AG04450 (cell line): ENCODE measurements around the gene MAP3K15. TPM values are rescaled to one million over a fixed set of nuclear protein-coding genes. Genes with fewer than 3 reads are reported as not detected.

Experiments used
- CTCF ChIA-PET: fragments of 300-600, 350-600 bp; formaldehyde crosslinking; extraction: SDS; loops from one replicate; lab custom pipeline; 2022; ENCODE audit warnings: antibody characterized with exemption, inconsistent platforms; lab: Charles Lee
- POLR2A ChIA-PET: fragments of 350-600 bp; formaldehyde crosslinking; extraction: SDS; loops from one replicate; lab custom pipeline; 2021; ENCODE audit warnings: antibody characterized with exemption, inconsistent platforms; lab: Yijun Ruan, JAX
- DNase-seq: peaks from one replicate; pipeline ENCODE4 v3.0.0-alpha.2; 2011; ENCODE audit warnings: low read depth, low spot score
- H3K27ac ChIP-seq: one replicate; pipeline ENCODE4 v1.5.1; 2012; ENCODE audit warnings: low read depth, low read length, control low read depth
- H3K27me3 ChIP-seq: one replicate; pipeline ENCODE4 v1.6.0; 2012; ENCODE audit warnings: low read length; ENCODE audit not compliant: control insufficient read depth, insufficient read depth
- H3K4me3 ChIP-seq: 2 replicates; pipeline ENCODE4 v1.5.1; 2011; ENCODE audit warnings: mild to moderate bottlenecking, low read depth, low read length, control low read depth
- H3K9me3 ChIP-seq: 2 replicates; pipeline ENCODE4 v1.5.1; 2012; ENCODE audit warnings: low read length; ENCODE audit not compliant: control insufficient read depth, insufficient read depth
- CTCF ChIP-seq: IDR thresholded peaks from 2 replicates; pipeline ENCODE4 v1.5.1; 2011; ENCODE audit warnings: low read depth, low read length, control low read depth, inconsistent platforms
- polyA plus RNA-seq: library from polyadenylated mRNA; depleted of rRNA; stranded (reverse); fragments of >200 nt; gene quantifications from 2 replicates; pipeline ENCODE4 v1.2.3, GENCODE V29; 2011

Gene MAP3K15
- polyA plus RNA-seq, 1 experiment, result 0.35 TPM

DNA sequence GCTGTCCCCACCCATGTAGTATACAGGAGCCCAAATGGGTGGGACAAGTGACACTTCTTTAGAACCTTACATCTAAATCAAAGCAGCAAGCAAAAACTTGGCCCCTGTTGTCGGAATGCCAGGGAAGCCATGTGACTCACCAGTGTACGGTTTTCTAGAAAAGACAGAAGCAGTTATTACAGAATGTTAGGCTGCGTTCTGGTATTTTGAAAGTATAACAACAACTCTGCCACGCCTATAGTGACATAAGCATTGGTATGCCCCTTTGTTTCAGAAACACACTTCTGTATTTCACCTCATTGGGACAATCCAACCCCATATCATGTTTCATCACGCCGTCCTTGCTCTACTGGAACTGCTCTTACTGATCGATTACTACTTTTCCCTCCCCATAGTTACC is 156.8 kb downstream of the MAP3K15 start:
- POLR2A ChIA-PET, result no interaction called here
- H3K27me3 ChIP-seq, result no peaks in the 10 kb centered on the region
- CTCF ChIA-PET, result no interaction called here
- H3K4me3 ChIP-seq, result no peak overlapping the region
- no peak overlapping the region for H3K27ac ChIP-seq
- TF ChIP-seq CTCF, result no peak
- H3K9me3 ChIP-seq, result no peaks in the 10 kb centered on the region
- DNase-seq, result no peak

- POLR2A ChIA-PET, result no interaction called here
- no peak for DNase-seq
- no peak for TF ChIP-seq CTCF
- H3K4me3 ChIP-seq, result no peak overlapping the region
- CTCF ChIA-PET, result interaction anchor here (1.0 kb wide), 1 partner anchor 20 kb away, joined by 5 read pairs; no protein-coding TSS in a partner anchor
- H3K27me3 ChIP-seq, result no peaks in the 10 kb centered on the region
- no peak overlapping the region for H3K27ac ChIP-seq
- no peaks in the 10 kb centered on the region for H3K9me3 ChIP-seq
These were observed 160.7 kb downstream of the MAP3K15 start for GRCh38 chrX:19354625-19355024.

GRCh38 chrX:19350941-19351384 is 164.3 kb downstream of the MAP3K15 start:
- H3K9me3 ChIP-seq, result no peaks in the 10 kb centered on the region
- no peaks in the 10 kb centered on the region for H3K27me3 ChIP-seq
- POLR2A ChIA-PET, result no interaction called here
- no peak for TF ChIP-seq CTCF
- CTCF ChIA-PET, result no interaction called here
- no peak overlapping the region for H3K27ac ChIP-seq
- DNase-seq, result no peak
- H3K4me3 ChIP-seq, result no peak overlapping the region

DNA sequence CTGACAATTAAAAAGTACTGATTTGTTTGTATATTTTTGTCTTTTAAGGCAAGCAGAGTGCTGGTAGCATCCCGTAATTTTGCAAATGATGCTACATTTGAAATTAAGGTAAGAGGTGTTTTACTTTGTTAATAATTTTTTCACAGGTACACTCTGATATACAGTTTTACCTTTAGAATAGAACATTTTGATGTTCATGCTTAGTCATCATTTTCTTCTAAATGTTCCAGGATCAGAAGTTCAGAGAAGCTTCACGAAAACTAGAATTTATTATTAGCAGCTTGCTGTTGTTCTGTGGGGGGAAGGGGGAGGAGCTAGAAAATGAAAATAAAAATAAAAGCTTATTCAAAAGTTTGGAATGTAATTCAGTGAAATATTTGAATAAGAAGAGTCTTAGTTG is 166.0 kb downstream of the MAP3K15 start:
- TF ChIP-seq CTCF, result no peak
- H3K27me3 ChIP-seq, result no peaks in the 10 kb centered on the region
- POLR2A ChIA-PET, result no interaction called here
- no peaks in the 10 kb centered on the region for H3K9me3 ChIP-seq
- CTCF ChIA-PET, result interaction anchor here (0.6 kb wide), 1 partner anchor 673 kb away, joined by 3 read pairs; no protein-coding TSS in a partner anchor
- H3K27ac ChIP-seq, result no peak overlapping the region
- H3K4me3 ChIP-seq, result no peak overlapping the region
- no peak for DNase-seq

- no peak overlapping the region for H3K27ac ChIP-seq
- no peak for TF ChIP-seq CTCF
- POLR2A ChIA-PET, result no interaction called here
- no peaks in the 10 kb centered on the region for H3K27me3 ChIP-seq
- no peak for DNase-seq
- no peak overlapping the region for H3K4me3 ChIP-seq
- CTCF ChIA-PET, result interaction anchor here (1.0 kb wide), 1 partner anchor 10 kb away, joined by 3 read pairs; no protein-coding TSS in a partner anchor
- H3K9me3 ChIP-seq, result no peaks in the 10 kb centered on the region
These were observed 167.4 kb downstream of the MAP3K15 start for GRCh38 chrX:19347916-19348315.
